Subcutaneous abdominal adipose tissue (tissue), 5 donors: Measurements from ENCODE around the gene BSG.
"Not testable (repeated sequence)": the region's sequence is repeated elsewhere in the genome, so short reads cannot be mapped to it uniquely, and the experiment has no call there.

Experiments used
- H3K27ac ChIP-seq: one replicate; pipeline ENCODE4 v1.7.0; 2013; ENCODE audit warnings: low read depth, mild to moderate bottlenecking, inconsistent platforms, low read length, moderate library complexity
- H3K27me3 ChIP-seq, 5 donors: one replicate each; pipeline ENCODE4 v1.7.0; 2013; ENCODE audit warnings: low read length in 5 of 5, inconsistent platforms in 1 of 5; ENCODE audit not compliant: control insufficient read depth in 5 of 5, insufficient read depth in 4 of 5
- H3K36me3 ChIP-seq, 5 donors: one replicate each; pipeline ENCODE4 v1.7.0; 2013; ENCODE audit warnings: low read length in 5 of 5; ENCODE audit not compliant: control insufficient read depth in 5 of 5, insufficient read depth in 5 of 5
- H3K4me1 ChIP-seq, 5 donors: one replicate each; pipeline ENCODE4 v1.7.0; 2013; ENCODE audit warnings: low read length in 5 of 5, mild to moderate bottlenecking in 3 of 5, moderate library complexity in 1 of 5; ENCODE audit not compliant: control insufficient read depth in 5 of 5, insufficient read depth in 5 of 5
- H3K4me3 ChIP-seq, 5 donors: one replicate each; pipeline ENCODE4 v1.7.0; 2013; ENCODE audit warnings: low read length in 5 of 5, low read depth in 1 of 5
- H3K9ac ChIP-seq, 5 donors: one replicate each; pipeline ENCODE4 v1.7.0; 2013; ENCODE audit warnings: low read length in 5 of 5, mild to moderate bottlenecking in 4 of 5, moderate library complexity in 3 of 5
- H3K9me3 ChIP-seq, 5 donors: one replicate each; pipeline ENCODE4 v1.7.0; 2013; ENCODE audit warnings: low read length in 5 of 5; ENCODE audit not compliant: control insufficient read depth in 5 of 5
- donor health status: healthy.
- donor health status: healthy.
- donor health status: healthy.
- donor health status: healthy.
- donor health status: healthy.

BSG gene

DNA sequence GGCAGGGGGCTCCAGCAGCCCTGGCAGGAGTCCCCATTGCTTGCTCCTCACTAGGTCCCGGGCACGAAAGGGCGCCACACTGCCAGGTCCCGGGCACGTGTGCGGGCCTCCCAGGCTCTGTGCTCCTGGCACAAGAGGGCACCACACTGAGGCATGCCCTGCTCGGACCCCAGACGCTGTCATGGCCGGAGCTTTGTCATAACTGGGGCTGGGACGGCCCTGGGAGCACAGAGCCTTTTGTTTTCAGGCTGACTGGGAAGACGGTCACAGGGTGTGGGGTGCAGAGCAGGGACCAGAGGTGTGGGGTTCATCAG, 7.4 kb downstream of the BSG start:
- Histone ChIP-seq H3K36me3 (peaks cover 0 to 55% (median 42%) of the 10 kb centered on the region in 5 donors), H3K4me1 (peaks cover 3 to 38% (median 28%) of the 10 kb centered on the region in 5 donors)

DNA sequence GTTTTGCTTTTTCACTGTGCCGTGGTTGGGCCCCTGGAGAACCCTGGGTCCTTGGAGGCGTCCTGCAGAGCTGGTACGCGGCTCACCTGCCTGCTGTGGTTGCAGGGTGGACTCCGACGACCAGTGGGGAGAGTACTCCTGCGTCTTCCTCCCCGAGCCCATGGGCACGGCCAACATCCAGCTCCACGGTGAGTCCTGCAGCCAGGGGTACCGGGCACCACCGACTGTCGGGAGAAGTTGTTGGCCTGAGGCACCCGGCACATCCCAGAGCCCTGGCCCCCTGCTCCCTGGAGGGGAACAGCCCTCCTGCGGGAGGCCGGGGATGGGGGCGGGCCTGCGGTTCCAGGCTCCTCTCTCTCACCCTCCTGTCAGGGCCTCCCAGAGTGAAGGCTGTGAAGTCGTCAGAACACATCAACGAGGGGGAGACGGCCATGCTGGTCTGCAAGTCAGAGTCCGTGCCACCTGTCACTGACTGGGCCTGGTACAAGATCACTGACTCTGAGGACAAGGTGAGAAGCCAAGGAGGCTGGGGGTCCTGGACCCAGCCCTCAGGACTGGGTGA, 8.0 kb downstream of the BSG start:
- Histone ChIP-seq H3K9me3 (no peaks in the 10 kb centered on the region), H3K36me3 (peaks cover 0 to 55% (median 42%) of the 10 kb centered on the region in 5 donors), H3K4me3 (no peak overlapping the region), H3K9ac (no peak overlapping the region), H3K27me3 (no peaks in the 10 kb centered on the region), H3K4me1 (peaks cover 0 to 32% (median 22%) of the 10 kb centered on the region in 5 donors), H3K27ac (no peak overlapping the region)

More for the DNA sequence above, 7.4 kb downstream of the BSG start:
- H3K4me3 ChIP-seq: no peak overlapping the region
- no peak overlapping the region for H3K9ac ChIP-seq
- H3K27me3 ChIP-seq: no peaks in the 10 kb centered on the region
- H3K9me3 ChIP-seq: no peaks in the 10 kb centered on the region
- no peak overlapping the region for H3K27ac ChIP-seq

DNA sequence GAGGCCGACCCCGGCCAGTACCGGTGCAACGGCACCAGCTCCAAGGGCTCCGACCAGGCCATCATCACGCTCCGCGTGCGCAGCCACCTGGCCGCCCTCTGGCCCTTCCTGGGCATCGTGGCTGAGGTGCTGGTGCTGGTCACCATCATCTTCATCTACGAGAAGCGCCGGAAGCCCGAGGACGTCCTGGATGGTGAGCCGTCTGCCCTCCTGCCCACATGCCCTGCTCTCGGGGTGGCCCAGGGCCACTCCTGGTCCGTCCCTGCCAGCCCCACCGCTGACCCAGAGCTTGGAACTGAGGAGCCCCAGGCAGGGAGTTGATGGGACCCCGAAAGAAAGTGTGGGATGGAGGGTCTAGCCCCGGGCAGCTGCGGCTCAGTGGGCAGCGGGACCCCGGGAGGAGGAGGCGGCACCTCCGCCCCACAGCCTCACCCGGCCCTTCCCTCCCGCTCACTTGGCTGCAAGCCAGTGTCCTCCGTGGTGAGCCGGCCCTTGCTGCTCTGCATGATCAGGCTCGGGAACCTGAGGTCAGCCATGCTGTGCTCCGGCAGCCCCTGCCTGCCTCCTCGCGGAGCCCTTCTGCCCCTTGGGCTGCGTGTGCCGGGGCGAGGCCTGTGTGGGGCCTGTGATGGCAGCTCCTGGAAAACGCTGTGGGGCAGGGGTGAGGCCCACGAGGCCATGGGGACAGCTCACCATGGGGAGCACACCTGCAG, 9.2 kb downstream of the BSG start:
- Histone ChIP-seq H3K36me3 (peaks cover 0 to 55% (median 42%) of the 10 kb centered on the region in 5 donors), H3K27ac (no peak overlapping the region), H3K9ac (no peak overlapping the region), H3K4me1 (peaks cover 0 to 21% (median 12%) of the 10 kb centered on the region in 5 donors), H3K4me3 (no peak overlapping the region), H3K9me3 (no peaks in the 10 kb centered on the region), H3K27me3 (peaks cover 0 to 2% (median 0%) of the 10 kb centered on the region in 5 donors)

DNA sequence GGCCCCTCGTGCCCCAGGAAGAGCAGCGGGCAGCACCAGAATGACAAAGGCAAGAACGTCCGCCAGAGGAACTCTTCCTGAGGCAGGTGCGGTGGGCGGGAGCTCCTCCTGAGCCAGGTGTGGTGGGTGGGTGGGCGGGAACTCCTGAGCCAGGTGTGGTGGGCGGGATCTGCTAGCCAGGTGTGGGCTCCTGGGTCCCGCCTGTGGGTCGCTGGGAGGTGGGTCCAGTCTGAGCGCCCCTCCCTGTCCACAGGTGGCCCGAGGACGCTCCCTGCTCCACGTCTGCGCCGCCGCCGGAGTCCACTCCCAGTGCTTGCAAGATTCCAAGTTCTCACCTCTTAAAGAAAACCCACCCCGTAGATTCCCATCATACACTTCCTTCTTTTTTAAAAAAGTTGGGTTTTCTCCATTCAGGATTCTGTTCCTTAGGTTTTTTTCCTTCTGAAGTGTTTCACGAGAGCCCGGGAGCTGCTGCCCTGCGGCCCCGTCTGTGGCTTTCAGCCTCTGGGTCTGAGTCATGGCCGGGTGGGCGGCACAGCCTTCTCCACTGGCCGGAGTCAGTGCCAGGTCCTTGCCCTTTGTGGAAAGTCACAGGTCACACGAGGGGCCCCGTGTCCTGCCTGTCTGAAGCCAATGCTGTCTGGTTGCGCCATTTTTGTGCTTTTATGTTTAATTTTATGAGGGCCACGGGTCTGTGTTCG, 10.3 kb downstream of the BSG start:
- H3K4me1 ChIP-seq: peaks cover 0 to 11% (median 6%) of the 10 kb centered on the region in 5 donors
- H3K36me3 ChIP-seq: peaks cover 0 to 51% (median 41%) of the 10 kb centered on the region in 5 donors

DNA sequence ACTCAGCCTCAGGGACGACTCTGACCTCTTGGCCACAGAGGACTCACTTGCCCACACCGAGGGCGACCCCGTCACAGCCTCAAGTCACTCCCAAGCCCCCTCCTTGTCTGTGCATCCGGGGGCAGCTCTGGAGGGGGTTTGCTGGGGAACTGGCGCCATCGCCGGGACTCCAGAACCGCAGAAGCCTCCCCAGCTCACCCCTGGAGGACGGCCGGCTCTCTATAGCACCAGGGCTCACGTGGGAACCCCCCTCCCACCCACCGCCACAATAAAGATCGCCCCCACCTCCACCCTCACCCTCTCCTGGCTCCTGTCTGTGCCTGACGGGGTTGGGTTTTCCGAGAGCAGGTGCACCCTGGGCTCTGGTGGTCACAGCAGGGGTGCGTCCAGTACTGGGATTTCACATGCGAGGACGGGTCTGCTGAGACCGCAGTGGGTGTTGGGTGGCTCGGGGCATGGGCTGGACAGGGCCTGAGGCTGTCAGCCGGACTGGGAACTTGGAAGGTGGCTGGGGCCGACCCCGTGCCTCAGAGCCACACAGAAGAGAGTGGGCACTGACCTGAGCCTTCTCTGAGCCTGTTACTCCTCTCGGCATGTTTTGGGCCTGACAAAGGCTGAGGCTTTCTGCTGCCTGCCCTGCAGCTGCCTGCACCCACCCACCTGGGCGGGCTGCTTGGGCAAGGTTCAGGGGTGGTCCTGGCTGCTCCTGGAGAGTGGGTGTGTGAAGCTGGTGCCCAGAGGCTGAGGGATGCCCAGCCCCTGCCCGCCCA, 11.0 kb downstream of the BSG start:
- Histone ChIP-seq H3K36me3 (peaks cover 0 to 44% (median 35%) of the 10 kb centered on the region in 5 donors), H3K4me3 (no peak overlapping the region), H3K27me3 (peaks cover 0 to 11% (median 7%) of the 10 kb centered on the region in 5 donors), H3K4me1 (peaks cover 0 to 17% (median 12%) of the 10 kb centered on the region in 5 donors), H3K9me3 (no peaks in the 10 kb centered on the region), H3K9ac (no peak overlapping the region), H3K27ac (no peak overlapping the region)

More for the DNA sequence above, 10.3 kb downstream of the BSG start:
- no peak overlapping the region for H3K9ac ChIP-seq
- no peaks in the 10 kb centered on the region for H3K9me3 ChIP-seq
- no peak overlapping the region for H3K27ac ChIP-seq
- peaks cover 0 to 6% (median under 1%) of the 10 kb centered on the region in 5 donors for H3K27me3 ChIP-seq
- H3K4me3 ChIP-seq: no peak overlapping the region

DNA sequence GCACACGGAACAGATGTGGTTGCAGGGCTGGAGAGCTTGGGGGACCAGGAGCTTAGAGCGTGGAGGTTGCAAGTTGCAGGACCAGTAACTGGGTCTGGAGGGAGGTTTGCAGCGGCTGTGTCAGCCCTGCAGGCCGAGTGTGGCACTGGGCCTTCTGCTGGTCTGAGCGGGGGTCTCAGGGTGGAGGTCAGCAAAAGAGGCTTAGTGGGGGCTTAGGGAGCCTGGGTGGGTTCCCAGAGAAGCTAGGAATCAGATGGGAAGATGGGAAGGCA, 11.5 kb downstream of the BSG start:
- peaks cover 0 to 22% (median 12%) of the 10 kb centered on the region in 5 donors for H3K4me1 ChIP-seq
- H3K9me3 ChIP-seq: no peaks in the 10 kb centered on the region
- no peak overlapping the region for H3K4me3 ChIP-seq
- peaks cover 5 to 16% (median 12%) of the 10 kb centered on the region in 5 donors for H3K27me3 ChIP-seq
- peaks cover 0 to 40% (median 35%) of the 10 kb centered on the region in 5 donors for H3K36me3 ChIP-seq
- no peak overlapping the region for H3K27ac ChIP-seq
- no peak overlapping the region for H3K9ac ChIP-seq

DNA sequence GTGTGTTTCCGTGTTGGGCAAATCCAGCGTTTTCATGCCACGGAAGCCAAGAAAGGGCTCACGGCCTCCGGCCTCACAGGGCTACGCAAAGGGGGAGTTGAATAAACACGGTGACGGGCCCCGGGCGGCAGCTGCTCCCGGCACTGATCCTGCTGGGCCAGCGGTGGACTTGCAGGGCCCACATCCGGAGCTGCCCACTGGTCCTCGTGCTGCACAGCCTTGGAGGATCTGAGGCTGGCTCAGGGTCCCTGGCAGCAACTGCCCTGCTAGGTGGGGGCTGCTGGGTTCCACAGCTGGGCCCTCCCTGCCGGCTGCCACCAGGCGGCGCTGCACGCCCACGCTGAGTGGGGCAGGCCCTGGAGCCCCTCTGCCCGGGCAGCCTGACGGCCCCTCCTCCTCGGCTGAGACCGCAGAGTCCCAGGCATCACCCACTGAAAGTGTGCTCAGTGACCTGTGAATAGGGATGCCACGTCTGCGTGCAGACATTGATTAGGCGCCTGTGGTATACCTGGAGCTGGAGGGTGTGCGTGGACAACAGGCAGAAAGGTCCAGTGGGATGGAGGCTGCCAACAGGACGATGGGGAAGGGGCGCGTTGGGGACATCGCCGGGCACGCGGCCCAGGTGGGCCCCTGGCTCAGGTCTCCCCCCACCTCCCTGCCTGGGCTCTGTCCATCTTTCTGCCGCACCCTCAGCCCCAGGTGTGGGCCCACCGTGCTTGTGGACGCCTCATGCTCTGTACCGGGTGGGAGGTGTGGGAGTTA, 12.0 kb downstream of the BSG start:
- Histone ChIP-seq H3K9me3 (no peaks in the 10 kb centered on the region), H3K27ac (no peak overlapping the region), H3K27me3 (peaks cover 10 to 21% (median 18%) of the 10 kb centered on the region in 5 donors), H3K9ac (no peak overlapping the region), H3K36me3 (peaks cover 0 to 36% (median 35%) of the 10 kb centered on the region in 5 donors), H3K4me3 (no peak overlapping the region), H3K4me1 (peaks cover 0 to 28% (median 14%) of the 10 kb centered on the region in 5 donors)

DNA sequence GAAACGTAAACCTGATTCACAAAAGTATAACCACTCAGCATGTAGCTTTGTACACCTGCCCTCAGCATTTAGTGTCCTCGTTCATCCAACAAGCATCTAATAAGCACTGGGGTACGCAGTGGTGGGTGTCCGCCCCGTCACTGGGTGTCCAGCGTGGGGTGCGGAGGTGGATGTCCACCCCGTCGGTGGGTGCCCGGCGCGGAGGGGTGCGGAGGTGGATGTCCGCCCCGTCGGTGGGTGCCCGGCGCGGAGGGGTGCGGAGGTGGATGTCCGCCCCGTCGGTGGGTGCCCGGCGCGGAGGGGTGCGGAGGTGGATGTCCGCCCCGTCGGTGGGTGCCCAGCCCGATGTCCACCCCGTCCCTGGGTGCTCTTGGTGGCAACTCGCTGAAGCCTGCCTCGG, 12.8 kb downstream of the BSG start:
- H3K27ac ChIP-seq, H3K9ac ChIP-seq, H3K4me3 ChIP-seq, H3K9me3 ChIP-seq: not testable (repeated sequence)
- Histone ChIP-seq H3K36me3 (peaks cover 0 to 28% (median 27%) of the 10 kb centered on the region in 5 donors), H3K27me3 (peaks cover 10 to 22% (median 18%) of the 10 kb centered on the region in 5 donors), H3K4me1 (peaks cover 0 to 28% (median 14%) of the 10 kb centered on the region in 5 donors)

DNA sequence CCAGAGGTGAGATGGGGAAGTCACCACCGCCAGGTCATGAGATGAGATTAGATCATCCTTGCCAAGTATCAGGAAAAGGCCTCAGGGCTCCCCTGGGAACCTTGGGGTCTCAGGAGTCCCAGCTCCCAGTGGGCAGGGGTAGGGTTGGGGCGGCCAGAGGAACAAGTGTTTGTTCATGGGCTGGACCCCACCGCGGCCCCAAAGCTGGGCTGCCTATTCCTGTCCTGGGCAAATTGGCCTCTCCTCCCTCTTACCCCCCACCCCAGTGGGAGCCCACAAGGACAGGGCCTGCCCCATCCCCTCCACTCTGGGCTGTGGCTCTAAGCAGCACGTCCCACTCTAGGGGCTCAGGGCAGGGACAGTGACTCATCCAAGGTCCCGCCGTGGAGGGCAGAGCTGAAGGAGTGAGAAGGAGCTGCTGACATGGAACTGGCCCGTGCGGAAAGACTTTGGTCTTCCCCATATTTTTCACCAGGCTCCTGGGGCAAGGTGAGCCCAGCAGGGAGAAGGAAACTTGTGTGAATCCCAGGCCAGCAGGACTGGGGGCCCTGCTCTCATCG, 13.2 kb downstream of the BSG start:
- no peak overlapping the region for H3K27ac ChIP-seq
- peaks cover 0 to 23% (median 23%) of the 10 kb centered on the region in 5 donors for H3K36me3 ChIP-seq
- H3K9ac ChIP-seq: no peak overlapping the region
- H3K4me3 ChIP-seq: no peak overlapping the region
- H3K9me3 ChIP-seq: no peaks in the 10 kb centered on the region
- peaks cover 0 to 28% (median 15%) of the 10 kb centered on the region in 5 donors for H3K4me1 ChIP-seq
- H3K27me3 ChIP-seq: peaks cover 10 to 22% (median 19%) of the 10 kb centered on the region in 5 donors
